ENCODE results near the gene MRPL30.
"Not testable (repeated sequence)": the region's sequence is repeated elsewhere in the genome, so short reads cannot be mapped to it uniquely, and the experiment has no call there.

The MRPL30 gene

DNA sequence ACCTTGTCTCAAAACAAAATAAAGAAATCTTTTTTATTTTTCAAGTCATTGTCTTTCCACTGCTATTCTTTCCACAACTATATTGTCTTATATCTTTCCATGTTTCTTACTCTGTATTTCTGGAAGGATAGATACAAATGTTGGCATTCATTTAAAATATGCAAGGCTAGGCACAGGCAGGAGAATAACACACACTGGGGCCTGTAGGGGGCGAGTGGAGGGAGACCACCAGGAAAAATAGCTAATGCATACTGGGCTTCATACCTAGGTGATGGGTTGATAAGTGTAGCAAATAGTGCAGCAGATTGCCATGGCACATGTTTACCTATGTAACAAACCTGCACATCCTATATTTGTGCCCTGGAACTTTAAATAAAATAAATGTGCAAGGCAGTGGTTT is 9.6 kb downstream of the MRPL30 start:
- Histone ChIP-seq H3K36me3 (ENCODE audit: insufficient read depth, low read length) (peaks cover 56% of the 10 kb centered on the region), H3K9me3 (ENCODE audit: low read length) (no peaks in the 10 kb centered on the region), H4K20me1 (ENCODE audit: insufficient read depth, low read length) (no peaks in the 10 kb centered on the region)

GRCh38 chr2:99192364-99192763 is 11.4 kb downstream of the MRPL30 start:
- not testable (repeated sequence) for H3K27me3 ChIP-seq (ENCODE audit: insufficient read depth, low read length); H3K4me2 ChIP-seq (ENCODE audit: low read length); H3K27ac ChIP-seq (ENCODE audit: low read depth, low read length, poor library complexity, severe bottlenecking); H3K9me3 ChIP-seq (ENCODE audit: low read length); H3K9ac ChIP-seq (ENCODE audit: low read length); H3K4me1 ChIP-seq (ENCODE audit: insufficient read depth, low read length, severe bottlenecking); H2AFZ ChIP-seq (ENCODE audit: low read length); H3K4me3 ChIP-seq (ENCODE audit: low read depth, low read length, poor library complexity, severe bottlenecking); H3F3A ChIP-seq (ENCODE audit: insufficient read depth, low read length); H3K9me2 ChIP-seq (ENCODE audit: low read depth, low read length); H4K20me1 ChIP-seq (ENCODE audit: insufficient read depth, low read length); H3K79me2 ChIP-seq (ENCODE audit: insufficient read depth, low read length)
- peaks cover 73% of the 10 kb centered on the region for H3K36me3 ChIP-seq (ENCODE audit: insufficient read depth, low read length)

More for the DNA sequence above, 9.6 kb downstream of the MRPL30 start:
- Histone ChIP-seq H3F3A (ENCODE audit: insufficient read depth, low read length) (no peaks in the 10 kb centered on the region), H3K9ac (ENCODE audit: low read length) (no peak overlapping the region), H2AFZ (ENCODE audit: low read length) (no peak overlapping the region), H3K4me1 (ENCODE audit: insufficient read depth, low read length, severe bottlenecking) (no peaks in the 10 kb centered on the region), H3K9me2 (ENCODE audit: low read depth, low read length) (no peaks in the 10 kb centered on the region), H3K27ac (ENCODE audit: low read depth, low read length, poor library complexity, severe bottlenecking) (no peak overlapping the region), H3K79me2 (ENCODE audit: insufficient read depth, low read length) (0 out of 2 replicates have a peak, but pooled peaks cover 2% of the 10 kb centered on the region), H3K4me3 (ENCODE audit: low read depth, low read length, poor library complexity, severe bottlenecking) (no peak overlapping the region), H3K4me2 (ENCODE audit: low read length) (no peak overlapping the region), H3K27me3 (ENCODE audit: insufficient read depth, low read length) (no peaks in the 10 kb centered on the region)
- TF ChIP-seq, protein P1, sequence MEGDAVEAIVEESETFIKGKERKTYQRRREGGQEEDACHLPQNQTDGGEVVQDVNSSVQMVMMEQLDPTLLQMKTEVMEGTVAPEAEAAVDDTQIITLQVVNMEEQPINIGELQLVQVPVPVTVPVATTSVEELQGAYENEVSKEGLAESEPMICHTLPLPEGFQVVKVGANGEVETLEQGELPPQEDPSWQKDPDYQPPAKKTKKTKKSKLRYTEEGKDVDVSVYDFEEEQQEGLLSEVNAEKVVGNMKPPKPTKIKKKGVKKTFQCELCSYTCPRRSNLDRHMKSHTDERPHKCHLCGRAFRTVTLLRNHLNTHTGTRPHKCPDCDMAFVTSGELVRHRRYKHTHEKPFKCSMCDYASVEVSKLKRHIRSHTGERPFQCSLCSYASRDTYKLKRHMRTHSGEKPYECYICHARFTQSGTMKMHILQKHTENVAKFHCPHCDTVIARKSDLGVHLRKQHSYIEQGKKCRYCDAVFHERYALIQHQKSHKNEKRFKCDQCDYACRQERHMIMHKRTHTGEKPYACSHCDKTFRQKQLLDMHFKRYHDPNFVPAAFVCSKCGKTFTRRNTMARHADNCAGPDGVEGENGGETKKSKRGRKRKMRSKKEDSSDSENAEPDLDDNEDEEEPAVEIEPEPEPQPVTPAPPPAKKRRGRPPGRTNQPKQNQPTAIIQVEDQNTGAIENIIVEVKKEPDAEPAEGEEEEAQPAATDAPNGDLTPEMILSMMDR (IDR thresholded peaks at IDR 0.05; ENCODE audit: low read length), result peak; percentile 5; the same call in 1 of the 2 replicates
- no peak for TF ChIP-seq EZH2 (IDR thresholded peaks at IDR 0.05; ENCODE audit: borderline replicate concordance, low read length)

DNA sequence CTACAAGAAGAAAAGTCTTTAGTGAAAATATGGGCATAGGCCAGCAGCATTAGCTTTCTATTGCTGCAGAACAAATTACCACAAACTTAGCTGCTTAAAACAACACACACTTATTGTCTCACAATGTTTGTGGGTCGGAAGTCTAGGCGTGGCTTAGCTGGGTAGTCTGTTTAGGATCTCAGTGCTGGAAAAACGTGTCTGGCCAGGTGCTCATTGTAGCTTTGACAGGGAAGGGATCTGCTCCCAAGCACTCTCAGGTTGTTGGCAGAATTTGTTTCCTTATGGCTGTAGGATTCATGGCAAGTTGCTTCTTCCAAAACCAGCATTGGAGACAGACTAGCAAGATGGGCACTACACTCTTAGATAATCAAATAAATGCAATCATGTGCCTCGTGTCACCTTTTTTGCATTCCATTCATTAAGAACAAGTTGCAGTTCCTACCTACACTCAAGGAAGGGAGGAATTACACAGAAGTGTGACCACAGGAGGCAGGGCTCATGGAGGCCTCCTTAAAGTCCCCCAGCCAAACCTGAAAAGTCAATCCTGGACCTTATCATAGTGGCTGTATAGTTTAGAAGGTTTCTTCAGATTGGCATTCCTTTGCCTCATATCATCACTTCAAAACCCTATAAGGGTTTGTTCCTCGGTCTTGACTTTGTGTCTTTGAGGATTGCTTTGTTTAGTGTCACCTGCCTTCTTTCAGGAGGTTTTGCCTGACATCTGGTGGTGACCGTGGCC is 17.3 kb downstream of the MRPL30 start:
- Histone ChIP-seq H3K4me2 (ENCODE audit: low read length) (no peak overlapping the region), H3K27me3 (ENCODE audit: insufficient read depth, low read length) (no peaks in the 10 kb centered on the region), H3K27ac (ENCODE audit: low read depth, low read length, poor library complexity, severe bottlenecking) (no peak overlapping the region), H2AFZ (ENCODE audit: low read length) (no peak overlapping the region), H3K4me3 (ENCODE audit: low read depth, low read length, poor library complexity, severe bottlenecking) (no peak overlapping the region), H3K4me1 (ENCODE audit: insufficient read depth, low read length, severe bottlenecking) (no peaks in the 10 kb centered on the region), H3K9me3 (ENCODE audit: low read length) (no peaks in the 10 kb centered on the region), H3F3A (ENCODE audit: insufficient read depth, low read length) (no peaks in the 10 kb centered on the region), H4K20me1 (ENCODE audit: insufficient read depth, low read length) (no peaks in the 10 kb centered on the region), H3K9ac (ENCODE audit: low read length) (no peak overlapping the region), H3K36me3 (ENCODE audit: insufficient read depth, low read length) (peaks cover 33% of the 10 kb centered on the region), H3K9me2 (ENCODE audit: low read depth, low read length) (no peaks in the 10 kb centered on the region), H3K79me2 (ENCODE audit: insufficient read depth, low read length) (no peaks in the 10 kb centered on the region)
- TF ChIP-seq, protein P1 (IDR thresholded peaks at IDR 0.05; ENCODE audit: low read length), result no peak; the same call in 1 of the 2 replicates
- TF ChIP-seq EZH2 (IDR thresholded peaks at IDR 0.05; ENCODE audit: borderline replicate concordance, low read length), result no peak

All from OCI-LY1 (cell line).